SK-N-SH (cell line): Measurements from ENCODE around the gene KRT36. TPM values are rescaled to one million over a fixed set of nuclear protein-coding genes. Genes with fewer than 3 reads are reported as not detected.

Source experiments
- CTCF ChIA-PET: fragments of 300-600, 350-600 bp; formaldehyde crosslinking; extraction: SDS; loops from one replicate; lab custom pipeline; 2021; lab: Yijun Ruan, JAX
- POLR2A ChIA-PET: fragments of 350-600 bp; sonication (Branson Sonifier 250); formaldehyde crosslinking; extraction: SDS; loops from one replicate; lab custom pipeline; 2020; ENCODE audit warnings: antibody characterized with exemption, inconsistent platforms; lab: Yijun Ruan, JAX
- DNase-seq: peaks from one replicate; pipeline ENCODE4 v3.0.0; 2012
- H2AFZ ChIP-seq: fragments of 200-600 bp; sonication (generic); 2 replicates; pipeline ENCODE4 v1.8.1; 2016; ENCODE audit warnings: antibody characterized with exemption, mild to moderate bottlenecking, low read depth
- H3F3A ChIP-seq: fragments of 200-600 bp; sonication (generic); replicated peaks from 2 replicates; pipeline ENCODE3; 2016; ENCODE audit warnings: antibody characterized with exemption, mild to moderate bottlenecking; ENCODE audit not compliant: insufficient read depth
- H3K27ac ChIP-seq, 2 experiments: fragments of 200-500 bp in 1 of 2; fragments of 200-600 bp in 1 of 2; sonication (Bioruptor generic) in 1 of 2; sonication (generic), shearing (Covaris generic) in 1 of 2; 2 replicates each; pipeline versions ENCODE4 v1.5.1 to v1.6.1; 2014 to 2016; ENCODE audit warnings: low read depth in 2 of 2, inconsistent platforms in 1 of 2, low read length in 1 of 2, mild to moderate bottlenecking in 1 of 2, mixed read lengths in 1 of 2
- H3K27me3 ChIP-seq: fragments of 200-600 bp; sonication (generic), shearing (Covaris generic); 2 replicates; pipeline ENCODE4 v1.6.1; 2016; ENCODE audit warnings: mixed run types; ENCODE audit not compliant: insufficient read depth
- H3K36me3 ChIP-seq, 2 experiments: fragments of 200-500 bp in 1 of 2; fragments of 200-600 bp in 1 of 2; sonication (Bioruptor generic) in 1 of 2; sonication (generic) in 1 of 2; replicated peaks in 1 of 2; 2 replicates each; pipeline versions ENCODE3 to v1.5.1; 2014 to 2016; ENCODE audit warnings: low read length in 1 of 2, mild to moderate bottlenecking in 1 of 2; ENCODE audit not compliant: insufficient read depth in 2 of 2, control insufficient read depth in 1 of 2
- H3K4me1 ChIP-seq, 2 experiments: fragments of 200-500 bp in 1 of 2; fragments of 200-600 bp in 1 of 2; sonication (Bioruptor generic) in 1 of 2; sonication (generic), shearing (Covaris generic) in 1 of 2; 2 replicates each; pipeline versions ENCODE4 v1.5.1 to v1.6.1; 2014 to 2016; ENCODE audit warnings: low read depth in 1 of 2, low read length in 1 of 2, mixed run types in 1 of 2; ENCODE audit not compliant: insufficient read depth in 2 of 2, control insufficient read depth in 1 of 2
- H3K4me2 ChIP-seq: fragments of 200-600 bp; sonication (generic), shearing (Covaris generic); 2 replicates; pipeline ENCODE4 v1.6.1; 2017; ENCODE audit warnings: mixed run types
- H3K4me3 ChIP-seq, 2 experiments: fragments of 200-500 bp in 1 of 2; fragments of 200-600 bp in 1 of 2; sonication (Bioruptor generic) in 1 of 2; sonication (generic), shearing (Covaris generic) in 1 of 2; 2 replicates each; pipeline versions ENCODE4 v1.5.1 to v1.8.1; 2014 to 2016; ENCODE audit warnings: low read depth in 2 of 2, inconsistent platforms in 1 of 2, low read length in 1 of 2, mild to moderate bottlenecking in 1 of 2, mixed read lengths in 1 of 2, moderate library complexity in 1 of 2
- H3K79me2 ChIP-seq: fragments of 200-600 bp; sonication (generic); 2 replicates; pipeline ENCODE4 v1.8.1; 2017; ENCODE audit warnings: mild to moderate bottlenecking; ENCODE audit not compliant: insufficient read depth
- H3K9ac ChIP-seq: fragments of 200-600 bp; sonication (generic); 2 replicates; pipeline ENCODE4 v1.6.1; 2017; ENCODE audit warnings: mixed run types
- H3K9me2 ChIP-seq: fragments of 200-600 bp; sonication (generic); 2 replicates; pipeline ENCODE4 v1.6.1; 2017; ENCODE audit warnings: mixed run types
- H3K9me3 ChIP-seq: fragments of 200-600 bp; sonication (generic); 2 replicates; pipeline ENCODE4 v1.6.1; 2017; ENCODE audit warnings: mixed run types, mild to moderate bottlenecking, moderate library complexity
- H4K20me1 ChIP-seq: fragments of 200-600 bp; sonication (generic); 2 replicates; pipeline ENCODE4 v1.6.1; 2017; ENCODE audit warnings: mild to moderate bottlenecking, mixed run types; ENCODE audit not compliant: insufficient read depth
- CHD2 ChIP-seq: fragments of 150-350 bp; IDR thresholded peaks from 2 replicates; pipeline ENCODE4 v1.6.1; 2018; ENCODE audit warnings: low read length; ENCODE audit not compliant: partially characterized antibody
- ELF1 ChIP-seq: IDR thresholded peaks from 2 replicates; pipeline ENCODE4 v1.4.0; 2012
- GABPA ChIP-seq: IDR thresholded peaks from 2 replicates; pipeline ENCODE4 v1.4.0; 2012; ENCODE audit warnings: low read depth, mild to moderate bottlenecking
- IRF3 ChIP-seq: fragments of 150-350 bp; IDR thresholded peaks from 2 replicates; pipeline ENCODE4 v1.6.1; 2016; ENCODE audit warnings: mild to moderate bottlenecking, low read depth, low read length
- MAX ChIP-seq: IDR thresholded peaks from 2 replicates; pipeline ENCODE4 v1.4.0; 2012; ENCODE audit warnings: low read depth
- MEF2A ChIP-seq: IDR thresholded peaks from 2 replicates; pipeline ENCODE4 v1.4.0; 2012; ENCODE audit warnings: low read depth, borderline replicate concordance
- MXI1 ChIP-seq: IDR thresholded peaks from 2 replicates; pipeline ENCODE4 v1.6.1; 2012; ENCODE audit warnings: mild to moderate bottlenecking, low read depth, low read length, improper control_type of control experiment
- POLR2AphosphoS5 ChIP-seq: IDR thresholded peaks from 2 replicates; pipeline ENCODE4 v1.6.1; 2012; ENCODE audit warnings: low read depth, low read length
- RXRA ChIP-seq: IDR thresholded peaks from 2 replicates; pipeline ENCODE4 v1.4.0; 2012; ENCODE audit warnings: low read depth, mild to moderate bottlenecking, borderline replicate concordance
- SIN3A ChIP-seq: IDR thresholded peaks from 2 replicates; pipeline ENCODE4 v1.6.1; 2012; ENCODE audit warnings: low read depth, mild to moderate bottlenecking, low read length, moderate library complexity, borderline replicate concordance
- TCF12 ChIP-seq: IDR thresholded peaks from 2 replicates; pipeline ENCODE4 v1.4.0; 2012
- USF2 ChIP-seq: fragments of 150-350 bp; IDR thresholded peaks from 2 replicates; pipeline ENCODE4 v1.6.1; 2017; ENCODE audit warnings: antibody characterized with exemption, low read length, low read depth, borderline replicate concordance
- ZBTB33 ChIP-seq: IDR thresholded peaks from 2 replicates; pipeline ENCODE4 v1.4.0; 2012; ENCODE audit warnings: low read depth, borderline replicate concordance
- WGBS: methylation state at CpG from one replicate; pipeline ENCODE4 v1.1.6; 2017; ENCODE audit warnings: low lambda C conversion rate; 5-methylcytosine and 5-hydroxymethylcytosine counted together
- polyA plus RNA-seq, 3 experiments: library from polyadenylated mRNA; depleted of rRNA; stranded (reverse); fragments of >200 nt; gene quantifications; 2 replicates each; pipeline ENCODE4 v1.2.3, GENCODE V29; 2012

KRT36 gene
- polyA plus RNA-seq, 1 of the 3 experiments (the other 2 are of a cell fraction), result not detected

- TF ChIP-seq TCF12, result no peak
- TF ChIP-seq SIN3A, result no peak
- TF ChIP-seq MEF2A, result no peak
- no peak for TF ChIP-seq GABPA
- no peak for TF ChIP-seq RXRA
- TF ChIP-seq CHD2, result no peak
- TF ChIP-seq ELF1, result no peak
- TF ChIP-seq POLR2AphosphoS5, result no peak
These were observed 2.6 kb upstream of the KRT36 start (continued) for GRCh38 chr17:41492351-41492750.

- Histone ChIP-seq H2AFZ (no peak overlapping the region), H3F3A (no peaks in the 10 kb centered on the region), H3K9me2 (no peaks in the 10 kb centered on the region), H4K20me1 (no peaks in the 10 kb centered on the region), H3K36me3 (no peaks in the 10 kb centered on the region), H3K9me3 (no peaks in the 10 kb centered on the region), H3K27ac (no peak overlapping the region), H3K4me3 (no peak overlapping the region), H3K9ac (no peak overlapping the region), H3K4me1 (peaks cover 2 to 9% of the 10 kb centered on the region in 2 experiments; a peak in 2 of 4 replicates), H3K4me2 (no peak overlapping the region), H3K79me2 (no peaks in the 10 kb centered on the region), H3K27me3 (no peaks in the 10 kb centered on the region)
- WGBS, result 50% methylated on average over 2 of the region's 2 CpGs
- CTCF ChIA-PET, result interaction anchor here (8.5 kb wide), 1 partner anchor 58 kb away, joined by 67 read pairs; no protein-coding TSS in a partner anchor
- POLR2A ChIA-PET, result no interaction called here
- TF ChIP-seq IRF3 (no peak), MAX (no peak), MXI1 (no peak), POLR2AphosphoS5 (no peak), ZBTB33 (no peak), USF2 (no peak)
- DNase-seq, result no peak
These were observed 1.8 kb upstream of the KRT36 start for GRCh38 chr17:41491476-41491875.
